HCT116 (cell line): ENCODE data around the gene ATAD1. TPM values are rescaled to one million over a fixed set of nuclear protein-coding genes. Genes with fewer than 3 reads are reported as not detected.
A peak's percentile ranks its signal among the peaks of the same experiment; 100 is the strongest.

Source experiments
- ATAC-seq: fragments of 200-7000 bp; cut with Tn5 transposase; 2 replicates; pipeline ENCODE4 v1.9.1; 2020; ENCODE audit warnings: mild to moderate bottlenecking, moderate library complexity
- BruUV-seq: library from RNA; stranded (reverse); fragments of 400-500 nt; replicated peaks from 2 replicates; lab custom pipeline; 2021; lab: Mats Ljungman, UMichigan
- CTCF ChIA-PET: fragments of 300-600 bp; sonication (Branson Sonifier 250); formaldehyde crosslinking; loops from one replicate; lab custom pipeline; 2021; ENCODE audit warnings: antibody characterized with exemption; lab: Charles Lee
- POLR2A ChIA-PET: fragments of 300-600, 350-600 bp; sonication (Branson Sonifier 250); formaldehyde crosslinking; loops from one replicate; lab custom pipeline; 2021; ENCODE audit warnings: antibody characterized with exemption; lab: Charles Lee
- RAD21 ChIA-PET, 2 experiments: fragments of 300-600 bp; sonication (Branson Sonifier 250); formaldehyde crosslinking; loops; one replicate each; lab custom pipeline; 2023; ENCODE audit warnings: low total read pairs in 2 of 2; ENCODE audit not compliant: uncharacterized antibody in 2 of 2, unreplicated experiment in 2 of 2, low non-redundant PET in 1 of 2; lab: Charles Lee
- DNase-seq: peaks from one replicate; pipeline ENCODE4 v3.0.0-alpha.2; 2010; ENCODE audit warnings: low read depth, low spot score
- H2AFZ ChIP-seq: fragments of 200-600 bp; shearing (Covaris generic), sonication (generic); 2 replicates; pipeline ENCODE4 v1.6.1; 2017; ENCODE audit warnings: low read depth, mixed run types, mixed read lengths, antibody characterized with exemption, low read length; ENCODE audit not compliant: poor library complexity, severe bottlenecking
- H3K27ac ChIP-seq: 2 replicates; pipeline ENCODE4 v1.5.1; 2012; ENCODE audit warnings: low read depth, low read length
- H3K27me3 ChIP-seq: fragments of 200-600 bp; sonication (generic); 2 replicates; pipeline ENCODE4 v1.6.1; 2016; ENCODE audit warnings: mixed run types, low read length, mixed read lengths; ENCODE audit not compliant: insufficient read depth
- H3K36me3 ChIP-seq, 2 experiments: fragments of 200-500 bp in 1 of 2; fragments of 200-600 bp in 1 of 2; sonication (Bioruptor generic) in 1 of 2; sonication (generic) in 1 of 2; 2 replicates each; pipeline versions ENCODE4 v1.5.1 to v1.6.1; 2014 to 2016; ENCODE audit warnings: low read length in 2 of 2, inconsistent platforms in 1 of 2, mixed read lengths in 1 of 2, mixed run types in 1 of 2; ENCODE audit not compliant: insufficient read depth in 2 of 2, control insufficient read depth in 1 of 2
- H3K4me1 ChIP-seq, 2 experiments: fragments of 200-600 bp in 1 of 2; sonication (generic) in 1 of 2; 2 replicates each; pipeline versions ENCODE4 v1.5.1 to v1.6.1; 2012 to 2017; ENCODE audit warnings: low read length in 2 of 2, inconsistent platforms in 1 of 2, mild to moderate bottlenecking in 1 of 2, mixed read lengths in 1 of 2, mixed run types in 1 of 2, moderate library complexity in 1 of 2; ENCODE audit not compliant: insufficient read depth in 2 of 2, control insufficient read depth in 1 of 2
- H3K4me2 ChIP-seq: fragments of 200-600 bp; sonication (generic); 2 replicates; pipeline ENCODE4 v1.6.1; 2017; ENCODE audit warnings: mixed run types, low read length, mixed read lengths
- H3K4me3 ChIP-seq, 2 experiments: fragments of 200-600 bp in 1 of 2; sonication (generic) in 1 of 2; replicated peaks in 1 of 2; 2 replicates each; pipeline ENCODE4 v1.5.1; 2011 to 2016; ENCODE audit warnings: low read length in 2 of 2, control low read depth in 1 of 2, low read depth in 1 of 2, mild to moderate bottlenecking in 1 of 2, mixed read lengths in 1 of 2, mixed run types in 1 of 2
- H3K79me2 ChIP-seq: fragments of 200-600 bp; sonication (generic); 2 replicates; pipeline ENCODE4 v1.6.1; 2017; ENCODE audit warnings: mild to moderate bottlenecking, mixed run types, low read length, moderate library complexity, mixed read lengths; ENCODE audit not compliant: insufficient read depth
- H3K9ac ChIP-seq: fragments of 200-600 bp; sonication (generic); 2 replicates; pipeline ENCODE4 v1.6.1; 2016; ENCODE audit warnings: low read length, mixed read lengths
- H3K9me2 ChIP-seq: fragments of 200-600 bp; sonication (generic), shearing (Covaris generic); 2 replicates; pipeline ENCODE4 v1.6.1; 2017; ENCODE audit warnings: mixed run types, mild to moderate bottlenecking, moderate library complexity; ENCODE audit not compliant: insufficient read depth
- H3K9me3 ChIP-seq, 2 experiments: fragments of 200-500 bp in 1 of 2; fragments of 200-600 bp in 1 of 2; sonication (Bioruptor generic) in 1 of 2; sonication (generic) in 1 of 2; 2 replicates each; pipeline ENCODE4 v1.6.1; 2014 to 2017; ENCODE audit warnings: low read length in 2 of 2, mixed read lengths in 2 of 2, inconsistent platforms in 1 of 2, low read depth in 1 of 2, mild to moderate bottlenecking in 1 of 2, mixed run types in 1 of 2, moderate library complexity in 1 of 2; ENCODE audit not compliant: control insufficient read depth in 1 of 2, insufficient read depth in 1 of 2
- H4K20me1 ChIP-seq: fragments of 200-600 bp; sonication (generic), shearing (Covaris generic); 2 replicates; pipeline ENCODE4 v1.6.1; 2017; ENCODE audit warnings: mixed run types, mild to moderate bottlenecking, moderate library complexity; ENCODE audit not compliant: insufficient read depth
- CTCF ChIP-seq, 3 experiments: fragments of 200-600 bp in 1 of 3; sonication (generic) in 1 of 3; IDR thresholded peaks in 2 of 3; conservative IDR thresholded peaks in 1 of 3; 2 replicates each; pipeline ENCODE4 v1.5.1; 2012 to 2017; ENCODE audit warnings: low read depth in 2 of 3, low read length in 2 of 3, antibody characterized with exemption in 1 of 3, borderline replicate concordance in 1 of 3, control low read depth in 1 of 3, mild to moderate bottlenecking in 1 of 3, mixed read lengths in 1 of 3, mixed run types in 1 of 3, moderate library complexity in 1 of 3; ENCODE audit not compliant: insufficient read depth in 1 of 3
- EGR1 ChIP-seq: IDR thresholded peaks from 2 replicates; pipeline ENCODE4 v1.6.1; 2012; ENCODE audit warnings: low read depth
- JUND ChIP-seq: IDR thresholded peaks from 2 replicates; pipeline ENCODE4 v1.6.1; 2012
- SP1 ChIP-seq: IDR thresholded peaks from 2 replicates; pipeline ENCODE4 v1.6.1; 2012; ENCODE audit warnings: low read depth
- ZNF274 ChIP-seq: fragments of 200-500 bp; sonication (Bioruptor generic); IDR thresholded peaks from 2 replicates; pipeline ENCODE4 v1.6.1; 2014; ENCODE audit warnings: mild to moderate bottlenecking, low read depth, low read length, inconsistent platforms
- intact Hi-C: fragments of 100-400 bp; cut with micrococcal nuclease; formaldehyde crosslinking; loops from 2 replicates; pipeline ENCODE4 v1.10.0; 2022
- total RNA-seq: library from RNA; stranded (reverse); gene quantifications from one replicate; pipeline ENCODE4 v1.2.1, GENCODE V29; 2021; ENCODE audit not compliant: unreplicated experiment

The ATAD1 gene
- total RNA-seq, 1 experiment from 2014 or later, result 66.4 TPM

- peak overlapping the region; percentile 88 for H3K9ac ChIP-seq
- no peaks in the 10 kb centered on the region for H3K9me3 ChIP-seq
- no TSS peak for BruUV-seq
- TF ChIP-seq SP1, result no peak
- no peak for TF ChIP-seq EGR1
- no peak for TF ChIP-seq JUND
- TF ChIP-seq ZNF274, result no peak
- TF ChIP-seq CTCF (IDR thresholded peaks at IDR 0.05 in 2 of 3, conservative IDR thresholded peaks at IDR 0.05 in 1 of 3; ENCODE audit: borderline replicate concordance in 1 of 3, insufficient read depth in 1 of 3, low read depth in 2 of 3, low read length in 2 of 3), result no peak
- no peaks in the 10 kb centered on the region for H3K36me3 ChIP-seq
- H3K4me2 ChIP-seq, result peak overlapping the region; percentile 97
- no peaks in the 10 kb centered on the region for H3K27me3 ChIP-seq
- H3K79me2 ChIP-seq, result peaks cover 42% of the 10 kb centered on the region
- peak overlapping the region; percentile 31 for H2AFZ ChIP-seq
- intact Hi-C loops, result loop anchor here (2.0 to 5.0 kb wide), 4 partner anchors 18 to 524 kb away; partner anchors contain the start of genes ATAD1 and PAPSS2
- DNase-seq (no peak), ATAC-seq (peak; percentile 25)
- H3K4me3 ChIP-seq, result peak overlapping the region; percentile 84 to 93
- peaks cover 14 to 28% of the 10 kb centered on the region in 2 experiments; a peak in 3 of 4 replicates for H3K4me1 ChIP-seq
- CTCF ChIA-PET, result interaction anchor here (1.5 to 3.1 kb wide), 5 partner anchors 12 to 527 kb away, joined by 5 to 20 read pairs (median 10); no protein-coding TSS in a partner anchor
- no peaks in the 10 kb centered on the region for H3K9me2 ChIP-seq
- H4K20me1 ChIP-seq, result peaks cover 10% of the 10 kb centered on the region; the same call in 1 of the 2 replicates
- RAD21 ChIA-PET, result interaction anchor here in 1 of 2 experiments (0.7 to 1.8 kb wide), 4 partner anchors 245 to 526 kb away, joined by 3 to 6 read pairs (median 3); no protein-coding TSS in a partner anchor
- H3K27ac ChIP-seq, result peak overlapping the region; percentile 94
- POLR2A ChIA-PET, result interaction anchor here (0.9 to 2.8 kb wide), 11 partner anchors 9 to 526 kb away, joined by 3 to 16 read pairs (median 4); partner anchors contain the start of gene ATAD1
Measured at GRCh38 chr10:87862679-87863052, 44.6 kb upstream of the ATAD1 start.
